ENCODE results near the gene HSF5. TPM values are rescaled to one million over a fixed set of nuclear protein-coding genes. Genes with fewer than 3 reads are reported as not detected.

Gene HSF5
- total RNA-seq, 4 donors from 2014 or later: not detected

- intact Hi-C loops (cut with DNase I; ENCODE audit: low total_unique reads): loop anchor here (1.0 to 5.0 kb wide), 2 partner anchors 64 to 110 kb away; no protein-coding TSS in a partner anchor
- Histone ChIP-seq H3K36me3 (no peaks in the 10 kb centered on the region), H3K4me1 (peaks cover 0 to 10% of the 10 kb centered on the region in 2 donors), H3K27me3 (no peaks in the 10 kb centered on the region), H3K27ac (peak within 1 kb of the TSS in 2 of 4 donors; percentile 6 to 29), H3K4me3 (peak within 1 kb of the TSS; percentile 30 to 54 (median 34)), H3K9me3 (no peaks in the 10 kb centered on the region)
- in situ Hi-C loops (cut with MboI; ENCODE audit: low sequenced_read_pairs in 4 of 4): loop anchor here in 1 of 4 donors (25.0 kb wide), 1 partner anchor 105 kb away; no protein-coding TSS in a partner anchor
- TF ChIP-seq POLR2A (IDR thresholded peaks at IDR 0.05) (no peak), CTCF (IDR thresholded peaks at IDR 0.05 in 4 of 5, conservative IDR thresholded peaks at IDR 0.05 in 1 of 5) (peak; percentile 37 to 69 (median 60))
- DNase-seq (peak; percentile 56 to 84), ATAC-seq (peak; percentile 96 to 99)
Observed at GRCh38 chr17:58417300-58418092, 70.7 kb downstream of the HSF5 start, which contains the start of gene RNF43. Gene RNF43, minus strand, starts transcription at chr17:58417534. Its CDS starts 1,957 bp downstream, at chr17:58415577.

GRCh38 chr17:58416937-58417299 lies 71.3 kb downstream of the HSF5 start:
- H3K9me3 ChIP-seq: no peaks in the 10 kb centered on the region
- H3K27ac ChIP-seq: peak overlapping the region in 2 of 4 donors; percentile 6 to 29
- peaks cover 0 to 10% of the 10 kb centered on the region in 2 donors for H3K4me1 ChIP-seq
- H3K36me3 ChIP-seq: no peaks in the 10 kb centered on the region
- H3K27me3 ChIP-seq: no peaks in the 10 kb centered on the region
- no peak for TF ChIP-seq POLR2A (IDR thresholded peaks at IDR 0.05)
- TF ChIP-seq CTCF (IDR thresholded peaks at IDR 0.05 in 4 of 5, conservative IDR thresholded peaks at IDR 0.05 in 1 of 5): no peak
- DNase-seq: no peak
- ATAC-seq: no peak
- peak overlapping the region in 2 of 4 donors; percentile 37 to 54 for H3K4me3 ChIP-seq
- intact Hi-C loops (cut with DNase I; ENCODE audit: low total_unique reads) (loop anchor here (1.0 to 5.0 kb wide), 2 partner anchors 64 to 110 kb away; no protein-coding TSS in a partner anchor), in situ Hi-C loops (cut with MboI; ENCODE audit: low sequenced_read_pairs in 4 of 4) (loop anchor here in 1 of 4 donors (25.0 kb wide), 1 partner anchor 105 kb away; no protein-coding TSS in a partner anchor)

GRCh38 chr17:58416396-58416795 lies 71.8 kb downstream of the HSF5 start:
- H3K27ac ChIP-seq: peak overlapping the region in 1 of 4 donors; percentile 6
- no peaks in the 10 kb centered on the region for H3K36me3 ChIP-seq
- in situ Hi-C loops (cut with MboI; ENCODE audit: low sequenced_read_pairs in 4 of 4): loop anchor here in 1 of 4 donors (25.0 kb wide), 1 partner anchor 104 kb away; no protein-coding TSS in a partner anchor
- intact Hi-C loops (cut with DNase I; ENCODE audit: low total_unique reads): loop anchor here (5.0 kb wide), 1 partner anchor 109 kb away; no protein-coding TSS in a partner anchor
- TF ChIP-seq POLR2A (IDR thresholded peaks at IDR 0.05): no peak
- no peak for TF ChIP-seq CTCF (IDR thresholded peaks at IDR 0.05 in 4 of 5, conservative IDR thresholded peaks at IDR 0.05 in 1 of 5)
- ATAC-seq: no peak
- H3K27me3 ChIP-seq: no peaks in the 10 kb centered on the region
- no peak overlapping the region for H3K4me3 ChIP-seq
- peaks cover 0 to 10% of the 10 kb centered on the region in 2 donors for H3K4me1 ChIP-seq
- H3K9me3 ChIP-seq: no peaks in the 10 kb centered on the region
- no peak for DNase-seq

- intact Hi-C loops (cut with DNase I; ENCODE audit: low total_unique reads) (loop anchor here (5.0 kb wide), 1 partner anchor 108 kb away; no protein-coding TSS in a partner anchor), in situ Hi-C loops (cut with MboI; ENCODE audit: low sequenced_read_pairs in 4 of 4) (loop anchor here in 1 of 4 donors (25.0 kb wide), 1 partner anchor 103 kb away; no protein-coding TSS in a partner anchor)
- Histone ChIP-seq H3K4me1 (peaks cover 0 to 10% of the 10 kb centered on the region in 2 donors), H3K36me3 (no peaks in the 10 kb centered on the region), H3K27me3 (no peaks in the 10 kb centered on the region), H3K4me3 (no peak overlapping the region), H3K9me3 (no peaks in the 10 kb centered on the region), H3K27ac (no peak overlapping the region)
- ATAC-seq (no peak), DNase-seq (no peak)
- TF ChIP-seq CTCF (IDR thresholded peaks at IDR 0.05 in 4 of 5, conservative IDR thresholded peaks at IDR 0.05 in 1 of 5): no peak
- no peak for TF ChIP-seq POLR2A (IDR thresholded peaks at IDR 0.05)
Observed at GRCh38 chr17:58415371-58416055, 72.7 kb downstream of the HSF5 start.
